B cell (primary cell): ENCODE measurements around the gene LILRB3.

Source experiments
- CTCF ChIP-seq: fragments of 200-600 bp; IDR thresholded peaks from one replicate; pipeline ENCODE4 v1.8.0; 2022; ENCODE audit warnings: antibody characterized with exemption, mild to moderate bottlenecking
- EZH2 ChIP-seq: IDR thresholded peaks from 2 replicates; pipeline ENCODE4 v1.6.1; 2012; ENCODE audit warnings: borderline replicate concordance, low read depth, mild to moderate bottlenecking, moderate library complexity, low read length; ENCODE audit not compliant: insufficient read depth, poor library complexity, severe bottlenecking

DNA sequence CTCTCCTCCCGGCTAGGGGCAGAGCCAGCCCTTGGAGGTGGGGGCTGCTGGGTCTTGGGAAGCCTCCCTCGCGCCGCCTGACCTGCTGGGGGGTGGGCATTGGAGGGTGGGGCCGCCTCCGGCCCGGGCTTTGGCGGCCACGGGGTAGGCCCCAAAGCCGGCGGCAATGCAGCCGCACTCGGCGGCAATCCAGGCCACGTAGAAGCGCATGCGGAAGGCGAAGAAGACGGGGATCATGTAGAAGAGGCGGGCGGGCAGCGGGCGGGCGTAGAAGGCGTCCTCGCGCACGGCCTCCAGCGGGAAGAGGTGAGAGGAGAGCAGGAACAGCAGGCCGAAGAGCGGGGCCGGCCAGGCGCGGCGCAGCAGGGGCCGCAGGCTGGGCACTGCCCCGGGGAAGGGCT, 42.1 kb downstream of the LILRB3 start:
- TF ChIP-seq CTCF (no peak), EZH2 (no peak)
